Endothelial cell of umbilical vein (primary cell): ENCODE measurements around the gene AFF1. TPM values are rescaled to one million over a fixed set of nuclear protein-coding genes. Genes with fewer than 3 reads are reported as not detected.

Experiments used
- BruUV-seq: library from RNA; stranded (reverse); fragments of 400-500 nt; replicated peaks from 2 replicates; lab custom pipeline; 2021; lab: Mats Ljungman, UMichigan
- CTCF ChIA-PET: fragments of 300-600, 350-600 bp; sonication (Branson Sonifier 250); formaldehyde crosslinking; loops from one replicate; lab custom pipeline; 2021; ENCODE audit warnings: antibody characterized with exemption, inconsistent platforms; lab: Charles Lee
- POLR2A ChIA-PET: fragments of 300-600, 350-600 bp; sonication (Branson Sonifier 250); formaldehyde crosslinking; loops from one replicate; lab custom pipeline; 2021; ENCODE audit warnings: antibody characterized with exemption, inconsistent platforms; lab: Charles Lee
- DNase-seq: peaks from one replicate; pipeline ENCODE4 v3.0.0-alpha.2; 2011; ENCODE audit warnings: low read depth, low spot score
- FAIRE-seq: peaks from 2 replicates; lab custom pipeline; 2011; peaks lifted over from hg19 to GRCh38; lab: Jason Lieb, UNC
- H2AFZ ChIP-seq: 2 replicates; pipeline ENCODE4 v1.6.0; 2012; ENCODE audit warnings: low read depth, low read length, control low read depth, inconsistent platforms
- H3K27ac ChIP-seq: 2 replicates; pipeline ENCODE4 v1.5.1; 2011; ENCODE audit warnings: low read depth, mild to moderate bottlenecking, control low read depth, low read length, moderate library complexity; ENCODE audit not compliant: insufficient read depth
- H3K27me3 ChIP-seq, 2 experiments: 2 replicates each; pipeline versions ENCODE4 v1.6.0 to v1.6.1; 2011; ENCODE audit warnings: low read length in 2 of 2, mixed read lengths in 1 of 2; ENCODE audit not compliant: control insufficient read depth in 2 of 2, insufficient read depth in 2 of 2
- H3K36me3 ChIP-seq, 2 experiments: 2 replicates in 1 of 2; 3 replicates in 1 of 2; pipeline ENCODE4 v1.5.1; 2011; ENCODE audit warnings: low read length in 2 of 2, mild to moderate bottlenecking in 1 of 2, moderate library complexity in 1 of 2; ENCODE audit not compliant: control insufficient read depth in 2 of 2, insufficient read depth in 2 of 2; ENCODE audit errors: extremely low read depth in 1 of 2
- H3K4me1 ChIP-seq: 3 replicates; pipeline ENCODE4 v1.5.1; 2011; ENCODE audit warnings: mild to moderate bottlenecking, low read length; ENCODE audit not compliant: control insufficient read depth, insufficient read depth; ENCODE audit errors: extremely low read depth
- H3K4me2 ChIP-seq: 2 replicates; pipeline ENCODE4 v1.6.1; 2011; ENCODE audit warnings: low read length, control low read depth, mixed read lengths; ENCODE audit not compliant: insufficient read depth
- H3K4me3 ChIP-seq, 3 experiments: fragments of 200-600 bp in 1 of 3; sonication (generic), shearing (Covaris generic) in 1 of 3; replicated peaks in 1 of 3; 2 replicates each; pipeline ENCODE4 v1.5.1; 2011 to 2016; ENCODE audit warnings: control low read depth in 3 of 3, low read length in 3 of 3, mild to moderate bottlenecking in 2 of 3, inconsistent platforms in 1 of 3, low read depth in 1 of 3, moderate library complexity in 1 of 3; ENCODE audit not compliant: insufficient read depth in 1 of 3
- H3K79me2 ChIP-seq: 2 replicates; pipeline ENCODE4 v1.6.0; 2012; ENCODE audit warnings: low read length, inconsistent platforms; ENCODE audit not compliant: control insufficient read depth, insufficient read depth
- H3K9ac ChIP-seq: replicated peaks from 2 replicates; pipeline ENCODE3; 2011; ENCODE audit warnings: low read length, control low read depth; ENCODE audit not compliant: insufficient read depth; ENCODE audit errors: extremely low read depth
- H3K9me1 ChIP-seq: replicated peaks from 3 replicates; pipeline ENCODE4 v1.6.0; 2011; ENCODE audit warnings: mild to moderate bottlenecking, low read length; ENCODE audit not compliant: control insufficient read depth, insufficient read depth; ENCODE audit errors: extremely low read depth
- H3K9me3 ChIP-seq: replicated peaks from 2 replicates; pipeline ENCODE4 v1.5.1; 2012; ENCODE audit warnings: low read length, inconsistent platforms; ENCODE audit not compliant: control insufficient read depth, insufficient read depth
- H4K20me1 ChIP-seq: replicated peaks from 2 replicates; pipeline ENCODE3; 2011; ENCODE audit warnings: mild to moderate bottlenecking, low read length; ENCODE audit not compliant: control insufficient read depth, insufficient read depth; ENCODE audit errors: extremely low read depth
- CTCF ChIP-seq, 2 donors: IDR thresholded peaks; 1 replicate in 1 of 2; 2 replicates in 1 of 2; pipeline ENCODE4 v1.5.1; 2011; ENCODE audit warnings: low read length in 2 of 2, mild to moderate bottlenecking in 2 of 2, moderate library complexity in 2 of 2, control low read depth in 1 of 2, inconsistent platforms in 1 of 2, low read depth in 1 of 2; ENCODE audit not compliant: insufficient read depth in 1 of 2; ENCODE audit errors: extremely low read depth in 1 of 2
- EZH2 ChIP-seq: IDR thresholded peaks from 2 replicates; pipeline ENCODE4 v1.6.1; 2012; ENCODE audit warnings: borderline replicate concordance, low read depth, mild to moderate bottlenecking, moderate library complexity, low read length, inconsistent platforms; ENCODE audit not compliant: severe bottlenecking
- FOS ChIP-seq: IDR thresholded peaks from 2 replicates; pipeline ENCODE4 v1.6.1; 2011; ENCODE audit warnings: mild to moderate bottlenecking, low read length, moderate library complexity, borderline replicate concordance; ENCODE audit not compliant: insufficient read depth
- GATA2 ChIP-seq: IDR thresholded peaks from 2 replicates; pipeline ENCODE4 v1.7.0; 2011; ENCODE audit warnings: low read depth, mild to moderate bottlenecking, moderate library complexity, mixed read lengths, low read length; ENCODE audit not compliant: insufficient read length, insufficient read depth
- JUN ChIP-seq: IDR thresholded peaks from 2 replicates; pipeline ENCODE4 v1.6.1; 2011; ENCODE audit warnings: borderline replicate concordance, low read depth; ENCODE audit not compliant: insufficient read length, insufficient read depth
- MAX ChIP-seq: IDR thresholded peaks from 2 replicates; pipeline ENCODE4 v1.6.1; 2011; ENCODE audit not compliant: insufficient read depth, insufficient read length
- MYC ChIP-seq: IDR thresholded peaks from one replicate; pipeline ENCODE4 v1.6.1; 2011; ENCODE audit warnings: mild to moderate bottlenecking, low read depth, low read length
- POLR2A ChIP-seq: IDR thresholded peaks from 2 replicates; pipeline ENCODE4 v1.6.1; 2012; ENCODE audit warnings: low read depth, mild to moderate bottlenecking, control low read depth, low read length
- POLR2AphosphoS5 ChIP-seq: IDR thresholded peaks from 2 replicates; pipeline ENCODE4 v1.6.1; 2012; ENCODE audit warnings: low read depth, mild to moderate bottlenecking, control low read depth, low read length, moderate library complexity; ENCODE audit not compliant: insufficient read depth
- dilution Hi-C: fragments of 300-500 bp; cut with MboI; formaldehyde crosslinking; loops from one replicate; pipeline ENCODE4 v1.15.0; 2019; ENCODE audit warnings: low sequenced_read_pairs; ENCODE audit not compliant: extremely low pct_ligation_motif_present
- intact Hi-C: fragments of 100-400 bp; cut with micrococcal nuclease; formaldehyde crosslinking; loops from one replicate; pipeline ENCODE4 v1.10.0; 2022
- polyA plus RNA-seq, 4 experiments: library from polyadenylated mRNA; depleted of rRNA in 3 of 4; stranded (reverse) in 3 of 4; unstranded in 1 of 4; fragments of >200 nt; gene quantifications; 2 replicates each; pipeline versions ENCODE4 v1.2.1 to v1.2.3, GENCODE V29; 2011 to 2012; ENCODE audit warnings: missing spikeins in 1 of 4
- total RNA-seq: library from RNA; stranded (reverse); gene quantifications from 2 replicates; pipeline ENCODE4 v1.2.3, GENCODE V29; 2021

AFF1 gene
- total and polyA plus RNA-seq, 2 donors (not counting 3 experiments of a cell fraction or from before 2014, with no cell fraction given) = 26.2 to 106 TPM

- no TSS peak for BruUV-seq
- H2AFZ ChIP-seq = no peak overlapping the region
- ChIA-PET CTCF (interaction anchor here (0.7 to 9.1 kb wide), 5 partner anchors 87 to 421 kb away, joined by 4 to 157 read pairs (median 5); no protein-coding TSS in a partner anchor), POLR2A (interaction anchor here (0.6 to 0.9 kb wide), 3 partner anchors 87 to 236 kb away, joined by 3 to 6 read pairs (median 3); no protein-coding TSS in a partner anchor)
- H3K36me3 ChIP-seq = no peaks in the 10 kb centered on the region
- no peaks in the 10 kb centered on the region for H4K20me1 ChIP-seq
- peaks cover 6% of the 10 kb centered on the region for H3K4me1 ChIP-seq
- H3K9me1 ChIP-seq = no peaks in the 10 kb centered on the region
- H3K9ac ChIP-seq = no peak overlapping the region
- TF ChIP-seq FOS (no peak), MYC (no peak), JUN (no peak), EZH2 (no peak), POLR2AphosphoS5 (no peak), POLR2A (no peak), CTCF (IDR thresholded peaks at IDR 0.05; ENCODE audit: extremely low read depth in 1 of 2, insufficient read depth in 1 of 2, low read depth in 1 of 2, low read length in 2 of 2) (no peak), MAX (no peak), GATA2 (no peak)
- no peaks in the 10 kb centered on the region for H3K9me3 ChIP-seq
- intact Hi-C loops (no loop called here), dilution Hi-C loops (loop anchor here (25.0 kb wide), 1 partner anchor 193 kb away; no protein-coding TSS in a partner anchor)
- H3K79me2 ChIP-seq = no peaks in the 10 kb centered on the region
- no peak for DNase-seq
- H3K27me3 ChIP-seq = no peaks in the 10 kb centered on the region
- no peak overlapping the region for H3K4me3 ChIP-seq
- no peak overlapping the region for H3K27ac ChIP-seq
- H3K4me2 ChIP-seq = no peak overlapping the region
- FAIRE-seq = no peak
Observed at GRCh38 chr4:86919561-86920223, 15.1 kb upstream of the AFF1 start.
